SK-N-SH treated with all-trans-retinoic acid at 6 μM for 48 hours (cell line): ENCODE results near the gene TGFA.

Experiments
- CREB5 ChIP-seq: fragments of 250-450 bp; sonication (Bioruptor Pico); IDR thresholded peaks from 2 replicates; pipeline ENCODE4 v1.5.1; 2020; ENCODE audit warnings: low read depth, mild to moderate bottlenecking, moderate library complexity
- RARB ChIP-seq: fragments of 250-450 bp; sonication (Bioruptor Pico); IDR thresholded peaks from 2 replicates; pipeline ENCODE4 v1.8.0; 2021; ENCODE audit warnings: mild to moderate bottlenecking, moderate library complexity
- ZC3H10 ChIP-seq: fragments of 250-450 bp; sonication (Bioruptor Pico); IDR thresholded peaks from 2 replicates; pipeline ENCODE4 v1.5.1; 2021; ENCODE audit warnings: mild to moderate bottlenecking, moderate library complexity
- ZFP30 ChIP-seq: fragments of 450-650 bp; formaldehyde crosslinking; IDR thresholded peaks from 2 replicates; pipeline ENCODE4 v1.5.0; 2022; ENCODE audit warnings: mild to moderate bottlenecking, moderate library complexity
- ZNF565 ChIP-seq: fragments of 450-650 bp; formaldehyde crosslinking; conservative IDR thresholded peaks from 2 replicates; pipeline ENCODE4 v1.5.0; 2020; ENCODE audit warnings: low read depth, mild to moderate bottlenecking, moderate library complexity
- ZNF70 ChIP-seq: fragments of 450-650 bp; formaldehyde crosslinking; IDR thresholded peaks from 2 replicates; pipeline ENCODE4 v1.5.0; 2020; ENCODE audit warnings: mild to moderate bottlenecking, moderate library complexity

DNA sequence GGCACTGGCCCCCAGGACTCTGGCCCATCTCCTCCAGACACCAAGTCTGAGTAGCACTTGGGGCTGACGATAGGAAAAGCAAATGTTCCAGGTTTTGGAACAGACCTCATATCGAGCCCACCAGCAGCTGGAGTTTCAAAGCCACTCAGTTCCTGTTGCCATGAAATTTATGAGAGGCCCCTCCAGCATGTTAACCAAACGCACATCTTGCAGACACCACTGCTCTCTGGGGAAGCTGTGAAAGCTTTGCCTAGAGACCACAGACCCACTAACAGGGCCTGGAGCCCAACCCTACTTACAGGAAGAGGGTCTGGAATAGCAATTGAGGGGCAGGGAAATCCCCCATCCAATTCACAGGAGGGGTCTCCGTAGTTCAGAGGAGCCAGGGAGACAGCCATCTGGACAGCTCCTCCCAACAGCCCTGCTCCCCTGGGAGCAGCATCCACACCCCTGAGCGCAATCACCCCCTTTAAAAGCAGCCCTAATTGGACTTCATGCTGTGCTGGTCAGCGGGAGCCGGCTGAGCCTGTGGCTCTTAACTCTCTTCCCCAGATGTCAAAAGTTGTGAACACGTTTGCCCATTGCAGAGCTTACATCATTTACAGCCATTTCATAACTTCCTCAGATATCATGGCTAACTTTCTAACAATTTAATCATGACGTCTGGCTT, 81.3 kb downstream of the TGFA start:
- TF ChIP-seq ZC3H10 (CRISPR knock-in tag) (no peak), CREB5 (CRISPR knock-in tag) (no peak), ZFP30 (CRISPR knock-in tag) (no peak), RARB (CRISPR knock-in tag) (no peak), ZNF70 (CRISPR knock-in tag) (no peak), ZNF565 (no peak)
